Measurements from ENCODE around the gene HMGA1.

HMGA1 gene

GRCh38 chr6:34202329-34203201, 34.1 kb upstream of the HMGA1 start:
- H3K36me3 ChIP-seq (ENCODE audit: control insufficient read depth, insufficient read depth, low read length), result no peaks in the 10 kb centered on the region
- peaks cover 30% of the 10 kb centered on the region for H3K4me1 ChIP-seq (ENCODE audit: control insufficient read depth, insufficient read depth, low read length)
- H3K9ac ChIP-seq (ENCODE audit: low read length), result no peak overlapping the region
- H3K27ac ChIP-seq (ENCODE audit: low read depth, low read length), result no peak overlapping the region
- no peaks in the 10 kb centered on the region for H3K27me3 ChIP-seq (ENCODE audit: control insufficient read depth, insufficient read depth, low read length)
- no peaks in the 10 kb centered on the region for H3K9me3 ChIP-seq (ENCODE audit: control insufficient read depth, insufficient read depth, low read depth, low read length)
- peak overlapping the region; percentile 9; the same call in 1 of the 2 replicates for H3K4me3 ChIP-seq (ENCODE audit: low read depth, low read length)

GRCh38 chr6:34204693-34205092, 32.0 kb upstream of the HMGA1 start:
- Histone ChIP-seq H3K36me3 (ENCODE audit: control insufficient read depth, insufficient read depth, low read length) (no peaks in the 10 kb centered on the region), H3K27me3 (ENCODE audit: control insufficient read depth, insufficient read depth, low read length) (no peaks in the 10 kb centered on the region), H3K27ac (ENCODE audit: low read depth, low read length) (no peak overlapping the region), H3K9me3 (ENCODE audit: control insufficient read depth, insufficient read depth, low read depth, low read length) (no peaks in the 10 kb centered on the region), H3K4me1 (ENCODE audit: control insufficient read depth, insufficient read depth, low read length) (peaks cover 25% of the 10 kb centered on the region), H3K4me3 (ENCODE audit: low read depth, low read length) (no peak overlapping the region), H3K9ac (ENCODE audit: low read length) (no peak overlapping the region)

GRCh38 chr6:34205466-34205865, 31.2 kb upstream of the HMGA1 start:
- peaks cover 25% of the 10 kb centered on the region for H3K4me1 ChIP-seq (ENCODE audit: control insufficient read depth, insufficient read depth, low read length)
- H3K27ac ChIP-seq (ENCODE audit: low read depth, low read length), result no peak overlapping the region
- H3K36me3 ChIP-seq (ENCODE audit: control insufficient read depth, insufficient read depth, low read length), result no peaks in the 10 kb centered on the region
- H3K9me3 ChIP-seq (ENCODE audit: control insufficient read depth, insufficient read depth, low read depth, low read length), result no peaks in the 10 kb centered on the region
- H3K4me3 ChIP-seq (ENCODE audit: low read depth, low read length), result no peak overlapping the region
- no peaks in the 10 kb centered on the region for H3K27me3 ChIP-seq (ENCODE audit: control insufficient read depth, insufficient read depth, low read length)
- no peak overlapping the region for H3K9ac ChIP-seq (ENCODE audit: low read length)

- no peaks in the 10 kb centered on the region for H3K9me3 ChIP-seq (ENCODE audit: control insufficient read depth, insufficient read depth, low read depth, low read length)
- no peaks in the 10 kb centered on the region for H3K27me3 ChIP-seq (ENCODE audit: control insufficient read depth, insufficient read depth, low read length)
- no peaks in the 10 kb centered on the region for H3K36me3 ChIP-seq (ENCODE audit: control insufficient read depth, insufficient read depth, low read length)
- H3K4me1 ChIP-seq (ENCODE audit: control insufficient read depth, insufficient read depth, low read length), result peaks cover 25% of the 10 kb centered on the region
- no peak overlapping the region for H3K4me3 ChIP-seq (ENCODE audit: low read depth, low read length)
- no peak overlapping the region for H3K9ac ChIP-seq (ENCODE audit: low read length)
- H3K27ac ChIP-seq (ENCODE audit: low read depth, low read length), result no peak overlapping the region
Measured at GRCh38 chr6:34205916-34206315, 30.8 kb upstream of the HMGA1 start.

GRCh38 chr6:34206726-34207125, 29.9 kb upstream of the HMGA1 start:
- Histone ChIP-seq H3K4me1 (ENCODE audit: control insufficient read depth, insufficient read depth, low read length) (peaks cover 25% of the 10 kb centered on the region), H3K36me3 (ENCODE audit: control insufficient read depth, insufficient read depth, low read length) (no peaks in the 10 kb centered on the region), H3K4me3 (ENCODE audit: low read depth, low read length) (no peak overlapping the region), H3K9me3 (ENCODE audit: control insufficient read depth, insufficient read depth, low read depth, low read length) (no peaks in the 10 kb centered on the region), H3K27ac (ENCODE audit: low read depth, low read length) (no peak overlapping the region), H3K9ac (ENCODE audit: low read length) (no peak overlapping the region), H3K27me3 (ENCODE audit: control insufficient read depth, insufficient read depth, low read length) (no peaks in the 10 kb centered on the region)

GRCh38 chr6:34207695-34208443, 28.8 kb upstream of the HMGA1 start:
- H3K4me1 ChIP-seq (ENCODE audit: control insufficient read depth, insufficient read depth, low read length), result peaks cover 16% of the 10 kb centered on the region
- no peaks in the 10 kb centered on the region for H3K9me3 ChIP-seq (ENCODE audit: control insufficient read depth, insufficient read depth, low read depth, low read length)
- no peak overlapping the region for H3K4me3 ChIP-seq (ENCODE audit: low read depth, low read length)
- H3K9ac ChIP-seq (ENCODE audit: low read length), result no peak overlapping the region
- H3K27ac ChIP-seq (ENCODE audit: low read depth, low read length), result no peak overlapping the region
- no peaks in the 10 kb centered on the region for H3K27me3 ChIP-seq (ENCODE audit: control insufficient read depth, insufficient read depth, low read length)
- no peaks in the 10 kb centered on the region for H3K36me3 ChIP-seq (ENCODE audit: control insufficient read depth, insufficient read depth, low read length)

GRCh38 chr6:34213772-34214171, 22.9 kb upstream of the HMGA1 start:
- H3K27ac ChIP-seq (ENCODE audit: low read depth, low read length), result no peak overlapping the region
- no peaks in the 10 kb centered on the region for H3K36me3 ChIP-seq (ENCODE audit: control insufficient read depth, insufficient read depth, low read length)
- no peak overlapping the region for H3K4me3 ChIP-seq (ENCODE audit: low read depth, low read length)
- H3K9me3 ChIP-seq (ENCODE audit: control insufficient read depth, insufficient read depth, low read depth, low read length), result no peaks in the 10 kb centered on the region
- H3K4me1 ChIP-seq (ENCODE audit: control insufficient read depth, insufficient read depth, low read length), result no peaks in the 10 kb centered on the region
- H3K27me3 ChIP-seq (ENCODE audit: control insufficient read depth, insufficient read depth, low read length), result no peaks in the 10 kb centered on the region
- no peak overlapping the region for H3K9ac ChIP-seq (ENCODE audit: low read length)

GRCh38 chr6:34218691-34219090, 18.0 kb upstream of the HMGA1 start:
- H3K27me3 ChIP-seq (ENCODE audit: control insufficient read depth, insufficient read depth, low read length), result no peaks in the 10 kb centered on the region
- no peaks in the 10 kb centered on the region for H3K36me3 ChIP-seq (ENCODE audit: control insufficient read depth, insufficient read depth, low read length)
- H3K9ac ChIP-seq (ENCODE audit: low read length), result no peak overlapping the region
- no peak overlapping the region for H3K4me3 ChIP-seq (ENCODE audit: low read depth, low read length)
- H3K9me3 ChIP-seq (ENCODE audit: control insufficient read depth, insufficient read depth, low read depth, low read length), result no peaks in the 10 kb centered on the region
- H3K27ac ChIP-seq (ENCODE audit: low read depth, low read length), result no peak overlapping the region
- peaks cover 9% of the 10 kb centered on the region for H3K4me1 ChIP-seq (ENCODE audit: control insufficient read depth, insufficient read depth, low read length)

- H3K4me1 ChIP-seq (ENCODE audit: control insufficient read depth, insufficient read depth, low read length), result peaks cover 43% of the 10 kb centered on the region
- H3K27ac ChIP-seq (ENCODE audit: low read depth, low read length), result peak overlapping the region; percentile 24; the same call in 1 of the 2 replicates
- no peaks in the 10 kb centered on the region for H3K36me3 ChIP-seq (ENCODE audit: control insufficient read depth, insufficient read depth, low read length)
- H3K9me3 ChIP-seq (ENCODE audit: control insufficient read depth, insufficient read depth, low read depth, low read length), result no peaks in the 10 kb centered on the region
- H3K4me3 ChIP-seq (ENCODE audit: low read depth, low read length), result peak overlapping the region; percentile 60
- no peaks in the 10 kb centered on the region for H3K27me3 ChIP-seq (ENCODE audit: control insufficient read depth, insufficient read depth, low read length)
- peak overlapping the region; percentile 60 for H3K9ac ChIP-seq (ENCODE audit: low read length)
Measured at GRCh38 chr6:34223381-34223955, 13.2 kb upstream of the HMGA1 start.

GRCh38 chr6:34223956-34224940, 12.4 kb upstream of the HMGA1 start:
- no peaks in the 10 kb centered on the region for H3K27me3 ChIP-seq (ENCODE audit: control insufficient read depth, insufficient read depth, low read length)
- H3K27ac ChIP-seq (ENCODE audit: low read depth, low read length), result peak overlapping the region; percentile 91
- no peaks in the 10 kb centered on the region for H3K9me3 ChIP-seq (ENCODE audit: control insufficient read depth, insufficient read depth, low read depth, low read length)
- H3K36me3 ChIP-seq (ENCODE audit: control insufficient read depth, insufficient read depth, low read length), result no peaks in the 10 kb centered on the region
- peak overlapping the region; percentile 60 for H3K4me3 ChIP-seq (ENCODE audit: low read depth, low read length)
- peaks cover 47% of the 10 kb centered on the region for H3K4me1 ChIP-seq (ENCODE audit: control insufficient read depth, insufficient read depth, low read length)
- peak overlapping the region; percentile 86 for H3K9ac ChIP-seq (ENCODE audit: low read length)

All from HUES6 (cell line).